CD4-positive, CD25-positive, alpha-beta regulatory T cell (primary cell): ENCODE results near the gene CIAO2A. TPM values are rescaled to one million over a fixed set of nuclear protein-coding genes. Genes with fewer than 3 reads are reported as not detected.
A peak's percentile ranks its signal among the peaks of the same experiment; 100 is the strongest.

Source experiments
- ATAC-seq, 2 donors: fragments of 150-1000 bp; cut with Tn5 transposase; one replicate each; pipeline ENCODE4 v1.10.0; 2021; ENCODE audit warnings: low read depth in 2 of 2, moderate number of reproducible peaks in 2 of 2, moderate library complexity in 1 of 2
- DNase-seq, 3 donors: peaks; one replicate each; pipeline versions ENCODE4 v3.0.0 to v3.0.0-alpha.2; 2012 to 2022; ENCODE audit warnings: mixed read lengths in 1 of 3
- H3K27ac ChIP-seq: one replicate; pipeline ENCODE4 v1.7.0; 2013; ENCODE audit warnings: mild to moderate bottlenecking, low read length; ENCODE audit not compliant: insufficient read depth, poor library complexity, severe bottlenecking
- H3K27me3 ChIP-seq: one replicate; pipeline ENCODE4 v1.7.0; 2013; ENCODE audit warnings: low read length; ENCODE audit not compliant: control insufficient read depth, insufficient read depth
- H3K36me3 ChIP-seq: one replicate; pipeline ENCODE4 v1.7.0; 2013; ENCODE audit warnings: mild to moderate bottlenecking, low read length, moderate library complexity; ENCODE audit not compliant: control insufficient read depth, insufficient read depth
- H3K4me1 ChIP-seq: 2 replicates; pipeline ENCODE4 v1.7.0; 2013; ENCODE audit warnings: mild to moderate bottlenecking, low read length; ENCODE audit not compliant: insufficient read depth, control insufficient read depth, poor library complexity, severe bottlenecking
- H3K4me3 ChIP-seq: one replicate; pipeline ENCODE4 v1.7.0; 2013; ENCODE audit warnings: low read depth, mild to moderate bottlenecking, low read length, moderate library complexity
- H3K9me3 ChIP-seq, 2 experiments: 1 replicate in 1 of 2; 2 replicates in 1 of 2; pipeline ENCODE4 v1.7.0; 2013; ENCODE audit warnings: low read length in 2 of 2, mild to moderate bottlenecking in 1 of 2, moderate library complexity in 1 of 2; ENCODE audit not compliant: control insufficient read depth in 2 of 2
- H3K27ac Mint-ChIP-seq, 3 donors: one replicate each; pipeline ENCODE4 v1.8.0; 2020 to 2022; ENCODE audit warnings: mild to moderate bottlenecking in 3 of 3, mixed read lengths in 3 of 3, moderate library complexity in 2 of 3
- H3K27me3 Mint-ChIP-seq: one replicate; pipeline ENCODE4 v1.8.0; 2022; ENCODE audit warnings: mild to moderate bottlenecking, mixed read lengths
- H3K36me3 Mint-ChIP-seq: one replicate; pipeline ENCODE4 v1.8.0; 2020; ENCODE audit warnings: mixed read lengths
- H3K4me1 Mint-ChIP-seq, 4 donors: one replicate each; pipeline ENCODE4 v1.8.0; 2020 to 2022; ENCODE audit warnings: mixed read lengths in 4 of 4, mild to moderate bottlenecking in 1 of 4
- H3K4me3 Mint-ChIP-seq, 4 donors: one replicate each; pipeline ENCODE4 v1.8.0; 2020 to 2022; ENCODE audit warnings: mild to moderate bottlenecking in 4 of 4, mixed read lengths in 4 of 4, moderate library complexity in 3 of 4
- H3K9me3 Mint-ChIP-seq, 7 donors: one replicate each; pipeline ENCODE4 v1.8.0; 2020 to 2022; ENCODE audit warnings: mixed read lengths in 7 of 7, mild to moderate bottlenecking in 3 of 7, moderate library complexity in 2 of 7
- polyA plus RNA-seq, 4 donors: library from polyadenylated mRNA; unstranded; fragments of 300-500 nt; fragmentation: Illumina TruSeq; gene quantifications; one replicate each; pipeline ENCODE4 v1.2.3, GENCODE V29; 2021
- total RNA-seq: library from RNA; stranded (reverse); gene quantifications from one replicate; pipeline ENCODE4 v1.2.3, GENCODE V29; 2022

The CIAO2A gene
- total and polyA plus RNA-seq, 5 donors from 2014 or later, result 25.8 to 124 (median 103) TPM

DNA sequence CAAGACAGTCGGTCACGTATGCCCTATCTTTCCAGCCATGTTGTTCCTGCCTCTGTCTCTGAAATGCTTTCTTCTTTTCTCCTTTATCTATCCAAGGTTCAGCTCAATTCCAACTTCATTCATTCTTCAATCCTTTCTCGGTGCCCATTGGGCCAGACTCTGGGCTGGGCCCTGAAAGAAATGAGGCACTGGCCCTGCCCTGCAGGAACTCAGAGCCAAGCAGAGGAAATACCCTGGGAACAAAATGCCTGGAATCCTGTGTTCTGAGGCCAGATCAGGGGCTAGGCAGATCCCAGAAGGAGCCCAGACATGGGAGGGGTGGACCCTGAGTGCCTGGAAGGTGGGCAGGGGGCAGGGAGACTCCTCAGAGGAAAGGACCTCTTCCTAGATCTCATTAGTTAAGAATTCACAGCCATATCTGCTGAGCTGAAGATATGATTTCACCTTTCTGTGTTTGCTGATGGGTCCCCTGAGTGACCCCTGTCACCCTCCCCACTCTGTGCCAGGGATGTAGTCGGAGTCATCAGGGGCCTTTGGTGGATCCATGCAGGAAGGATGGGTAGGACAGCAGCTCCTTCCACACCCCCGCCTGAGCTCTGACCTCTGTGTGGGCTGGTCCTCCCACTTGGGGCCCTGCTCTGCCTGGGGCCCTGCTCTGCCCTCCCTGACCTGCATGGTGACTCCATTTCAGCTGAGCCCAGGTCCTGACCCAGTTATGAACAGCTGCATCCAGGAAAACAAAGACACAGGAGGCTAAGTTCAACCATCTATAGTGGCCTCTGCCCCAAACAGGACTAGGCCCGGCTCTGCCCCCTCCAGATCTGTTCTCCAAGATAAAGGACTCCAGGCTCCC, 42.0 kb downstream of the CIAO2A start:
- H3K4me1 Mint-ChIP-seq, result peaks cover 0 to 5% (median 2%) of the 10 kb centered on the region in 4 donors
- Histone ChIP-seq H3K36me3 (no peaks in the 10 kb centered on the region), H3K27me3 (peaks cover 10% of the 10 kb centered on the region), H3K27ac (no peak overlapping the region), H3K4me1 (peaks cover 3% of the 10 kb centered on the region), H3K9me3 (no peaks in the 10 kb centered on the region), H3K4me3 (no peak overlapping the region)
- H3K4me3 Mint-ChIP-seq, result no peak overlapping the region
- no peaks in the 10 kb centered on the region for H3K36me3 Mint-ChIP-seq
- H3K27me3 Mint-ChIP-seq, result peaks cover 22% of the 10 kb centered on the region
- DNase-seq (no peak), ATAC-seq (no peak)
- H3K27ac Mint-ChIP-seq, result peak overlapping the region in 2 of 3 donors; percentile 26 to 62
- H3K9me3 Mint-ChIP-seq, result no peaks in the 10 kb centered on the region

DNA sequence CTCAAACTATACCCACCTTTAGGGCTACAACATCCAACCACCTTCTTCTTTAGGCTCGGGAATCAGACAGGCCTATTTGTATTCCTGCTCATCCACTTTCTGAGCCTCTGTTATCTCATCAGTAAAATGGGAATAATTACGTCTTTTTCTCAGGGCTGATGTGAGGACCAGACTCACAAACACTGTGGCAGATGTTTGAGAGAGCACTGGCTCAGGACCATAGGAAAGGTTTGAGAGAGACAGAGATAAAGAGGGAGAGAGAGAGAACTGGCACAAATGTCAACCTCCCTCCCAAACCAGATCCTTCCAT, 42.6 kb downstream of the CIAO2A start:
- Histone ChIP-seq H3K4me1 (peaks cover 6% of the 10 kb centered on the region), H3K9me3 (no peaks in the 10 kb centered on the region), H3K4me3 (no peak overlapping the region), H3K27me3 (peaks cover 10% of the 10 kb centered on the region), H3K27ac (no peak overlapping the region), H3K36me3 (no peaks in the 10 kb centered on the region)
- H3K36me3 Mint-ChIP-seq, result no peaks in the 10 kb centered on the region
- peak overlapping the region in 1 of 3 donors; percentile 62 for H3K27ac Mint-ChIP-seq
- no peak overlapping the region for H3K4me3 Mint-ChIP-seq
- H3K9me3 Mint-ChIP-seq, result no peaks in the 10 kb centered on the region
- DNase-seq (no peak), ATAC-seq (no peak)
- H3K4me1 Mint-ChIP-seq, result peaks cover 0 to 7% (median 2%) of the 10 kb centered on the region in 4 donors
- peaks cover 24% of the 10 kb centered on the region for H3K27me3 Mint-ChIP-seq

DNA sequence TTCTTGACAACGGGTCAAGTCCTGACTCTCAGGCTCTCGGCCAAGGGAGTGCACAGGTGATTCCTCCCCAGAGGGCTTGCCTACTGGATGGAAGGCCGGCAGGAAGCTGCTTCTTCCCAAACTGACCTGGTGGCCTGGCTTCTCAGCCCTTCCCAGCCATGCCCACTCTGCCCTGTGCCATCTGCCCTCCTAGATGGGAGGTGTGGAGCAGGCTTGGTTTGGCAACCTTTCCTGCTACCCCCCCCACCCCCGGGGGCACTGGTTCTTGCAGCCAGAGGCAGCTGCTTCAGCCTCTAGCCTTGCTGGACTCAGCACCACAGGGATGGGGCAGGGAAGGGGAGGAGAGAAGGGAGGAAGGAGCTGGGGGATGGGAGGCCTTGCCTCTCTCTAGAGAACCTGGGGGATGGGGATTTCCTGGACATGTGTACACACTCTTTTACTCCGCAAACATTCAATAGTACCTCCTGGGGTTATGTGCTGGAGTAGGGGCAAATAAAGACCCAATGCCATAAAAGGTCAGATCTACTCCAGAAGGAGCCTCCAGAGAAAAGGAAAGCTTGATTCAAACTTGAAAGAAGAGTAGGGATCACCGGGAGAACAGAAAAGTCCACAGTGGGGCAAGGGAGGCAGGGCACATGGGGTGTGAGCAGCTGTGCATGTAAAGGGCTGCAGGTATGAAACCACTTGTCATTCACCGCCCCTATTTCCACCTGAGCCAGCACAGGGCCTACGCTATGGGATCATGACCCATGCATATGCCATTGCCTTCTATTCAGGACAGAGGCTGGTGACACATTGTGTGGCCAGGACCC, 43.2 kb downstream of the CIAO2A start:
- ATAC-seq (no peak), DNase-seq (no peak)
- Histone ChIP-seq H3K4me3 (no peak overlapping the region), H3K36me3 (no peaks in the 10 kb centered on the region), H3K9me3 (no peaks in the 10 kb centered on the region), H3K4me1 (peaks cover 6% of the 10 kb centered on the region), H3K27ac (no peak overlapping the region), H3K27me3 (peaks cover 10% of the 10 kb centered on the region)
- H3K36me3 Mint-ChIP-seq, result no peaks in the 10 kb centered on the region
- peaks cover 0 to 9% (median 2%) of the 10 kb centered on the region in 4 donors for H3K4me1 Mint-ChIP-seq
- no peaks in the 10 kb centered on the region for H3K9me3 Mint-ChIP-seq
- H3K27ac Mint-ChIP-seq, result no peak overlapping the region
- peaks cover 26% of the 10 kb centered on the region for H3K27me3 Mint-ChIP-seq
- H3K4me3 Mint-ChIP-seq, result no peak overlapping the region

DNA sequence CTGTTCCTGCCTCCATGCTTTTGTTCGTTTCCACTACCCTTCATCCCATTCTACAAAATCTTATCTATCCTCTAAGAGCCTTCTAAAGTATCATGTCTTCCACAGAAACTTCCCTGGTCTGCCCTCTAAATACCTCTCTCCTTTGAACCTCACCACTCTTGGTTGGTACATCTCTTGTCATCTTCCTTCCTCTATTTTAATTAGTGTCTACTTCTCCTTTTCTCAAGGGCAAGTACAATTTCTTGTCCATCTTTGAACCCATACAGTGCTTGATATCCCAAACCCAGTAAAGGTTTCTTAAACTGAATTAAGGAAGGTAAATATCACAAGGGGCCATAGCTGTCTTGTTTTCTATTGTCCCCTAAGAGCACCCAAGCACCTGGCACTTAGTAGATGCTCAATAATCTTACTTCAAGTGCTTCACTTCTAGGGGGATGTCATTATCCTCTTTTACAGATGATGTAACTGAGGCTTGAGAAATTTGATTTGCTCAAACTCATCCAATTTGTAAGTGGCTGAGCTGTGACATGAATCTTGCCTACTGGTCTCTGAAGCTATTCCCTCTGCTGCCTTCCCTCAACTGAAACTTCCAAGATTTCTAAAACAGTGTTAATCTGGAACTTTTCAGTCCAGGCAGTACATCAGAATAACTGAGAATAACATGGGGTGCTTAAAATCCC, 44.7 kb downstream of the CIAO2A start:
- Mint-ChIP-seq H3K9me3 (no peaks in the 10 kb centered on the region), H3K27me3 (peaks cover 39% of the 10 kb centered on the region), H3K36me3 (no peaks in the 10 kb centered on the region), H3K4me1 (peaks cover 0 to 10% (median 2%) of the 10 kb centered on the region in 4 donors), H3K27ac (no peak overlapping the region), H3K4me3 (no peak overlapping the region)
- DNase-seq (no peak), ATAC-seq (no peak)
- Histone ChIP-seq H3K27me3 (peaks cover 10% of the 10 kb centered on the region), H3K9me3 (no peaks in the 10 kb centered on the region), H3K4me3 (no peak overlapping the region), H3K27ac (no peak overlapping the region), H3K36me3 (no peaks in the 10 kb centered on the region), H3K4me1 (peaks cover 6% of the 10 kb centered on the region)

- no peaks in the 10 kb centered on the region for H3K9me3 ChIP-seq
- H3K27ac ChIP-seq, result no peak within 1 kb of the TSS
- Mint-ChIP-seq H3K36me3 (no peaks in the 10 kb centered on the region), H3K27ac (no peak within 1 kb of the TSS), H3K4me3 (peak within 1 kb of the TSS; percentile 68 to 88 (median 84)), H3K27me3 (peaks cover 51% of the 10 kb centered on the region), H3K9me3 (no peaks in the 10 kb centered on the region), H3K4me1 (peaks cover 0 to 10% (median 2%) of the 10 kb centered on the region in 4 donors)
- no peaks in the 10 kb centered on the region for H3K36me3 ChIP-seq
- peaks cover 10% of the 10 kb centered on the region for H3K27me3 ChIP-seq
- DNase-seq (peak; percentile 37 to 55 (median 54)), ATAC-seq (peak; percentile 83 to 84)
- peaks cover 6% of the 10 kb centered on the region for H3K4me1 ChIP-seq
- no peak within 1 kb of the TSS for H3K4me3 ChIP-seq
Observed at GRCh38 chr15:64046421-64047153, 47.1 kb downstream of the CIAO2A start, which contains the start of gene DAPK2. Gene DAPK2 (minus strand): TSS chr15:64046485. CDS start chr15:64040261, 6,224 bp downstream.

DNA sequence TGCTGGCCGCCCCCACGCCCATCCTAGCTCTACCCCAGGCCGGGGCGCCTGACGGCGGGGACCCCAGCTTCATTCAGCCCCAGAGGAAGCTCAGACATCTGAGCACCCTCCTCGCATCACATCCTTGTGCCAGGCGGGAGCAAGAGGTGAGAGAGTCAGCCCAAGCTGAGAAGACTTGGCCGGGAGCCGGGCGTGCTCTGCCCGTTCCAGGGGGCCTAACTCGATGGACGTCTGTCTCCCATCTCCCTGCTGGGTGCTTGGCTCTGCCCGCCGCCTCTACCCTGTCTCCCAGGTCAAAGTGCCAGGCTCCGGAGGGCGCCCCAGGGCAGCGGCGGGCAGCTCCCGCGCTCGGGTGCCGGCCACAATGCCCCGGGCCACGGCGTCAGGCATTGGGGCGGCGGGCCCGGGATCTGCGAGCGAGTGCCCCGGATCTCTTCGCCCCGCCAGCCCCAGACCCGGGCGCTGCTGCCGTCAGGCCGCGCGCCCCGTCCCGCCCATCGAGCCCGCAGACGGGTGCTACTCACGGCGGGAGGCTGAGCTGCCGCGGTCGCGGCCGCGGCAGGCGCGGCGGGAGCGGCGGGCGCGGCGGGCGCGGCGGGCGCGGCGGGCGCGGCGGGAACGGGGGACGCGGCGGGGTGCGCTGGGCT, 47.7 kb downstream of the CIAO2A start:
- no peak overlapping the region for H3K27ac ChIP-seq
- Mint-ChIP-seq H3K9me3 (no peaks in the 10 kb centered on the region), H3K4me1 (peaks cover 0 to 10% (median 2%) of the 10 kb centered on the region in 4 donors), H3K36me3 (no peaks in the 10 kb centered on the region), H3K27ac (no peak overlapping the region), H3K4me3 (peak overlapping the region; percentile 10 to 87 (median 70)), H3K27me3 (peaks cover 56% of the 10 kb centered on the region)
- DNase-seq, result peak in 1 of 3 donors; percentile 2
- H3K36me3 ChIP-seq, result no peaks in the 10 kb centered on the region
- peaks cover 10% of the 10 kb centered on the region for H3K27me3 ChIP-seq
- no peaks in the 10 kb centered on the region for H3K9me3 ChIP-seq
- ATAC-seq, result peak; percentile 19 to 40
- H3K4me1 ChIP-seq, result peaks cover 6% of the 10 kb centered on the region
- no peak overlapping the region for H3K4me3 ChIP-seq

DNA sequence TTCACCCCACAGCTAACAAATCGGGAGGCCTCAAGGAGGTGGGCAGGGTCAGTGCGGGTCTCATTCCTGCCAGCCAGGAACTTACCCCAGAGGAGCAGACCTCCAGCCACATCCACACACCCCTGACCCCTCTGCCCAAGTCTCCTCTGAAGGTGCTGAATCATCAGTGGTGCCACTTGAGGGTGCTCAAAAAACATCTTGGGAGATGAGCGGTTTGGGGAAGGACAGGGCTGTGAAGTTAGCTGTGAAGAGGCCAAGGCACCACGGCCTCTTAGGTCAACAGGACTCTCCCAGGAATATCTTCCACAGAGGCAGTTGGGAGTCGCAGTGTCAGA, 48.6 kb downstream of the CIAO2A start:
- Histone ChIP-seq H3K4me1 (peaks cover 6% of the 10 kb centered on the region), H3K9me3 (no peaks in the 10 kb centered on the region), H3K27ac (no peak overlapping the region), H3K4me3 (no peak overlapping the region), H3K36me3 (no peaks in the 10 kb centered on the region), H3K27me3 (peaks cover 10% of the 10 kb centered on the region)
- H3K9me3 Mint-ChIP-seq, result no peaks in the 10 kb centered on the region
- ATAC-seq (no peak), DNase-seq (no peak)
- H3K27me3 Mint-ChIP-seq, result peaks cover 59% of the 10 kb centered on the region
- no peak overlapping the region for H3K27ac Mint-ChIP-seq
- no peaks in the 10 kb centered on the region for H3K36me3 Mint-ChIP-seq
- H3K4me1 Mint-ChIP-seq, result peaks cover 0 to 8% (median 2%) of the 10 kb centered on the region in 4 donors
- peak overlapping the region; percentile 10 to 87 (median 70) for H3K4me3 Mint-ChIP-seq
